ENCODE measurements around the gene RASGRP1.

The RASGRP1 gene

GRCh38 chr15:38526158-38526557, 38.5 kb downstream of the RASGRP1 start:
- Histone ChIP-seq H3K4me1 (ENCODE audit: insufficient read depth, low read length) (peaks cover 4% of the 10 kb centered on the region), H2AFZ (ENCODE audit: low read depth, low read length) (no peak overlapping the region), H3K36me3 (ENCODE audit: insufficient read depth, low read length) (no peaks in the 10 kb centered on the region), H3K27me3 (ENCODE audit: insufficient read depth, low read length) (no peaks in the 10 kb centered on the region), H3K9me3 (ENCODE audit: low read length) (no peaks in the 10 kb centered on the region), H3K4me3 (ENCODE audit: low read length) (no peak overlapping the region)

GRCh38 chr15:38525489-38525888, 39.1 kb downstream of the RASGRP1 start:
- Histone ChIP-seq H3K4me1 (ENCODE audit: insufficient read depth, low read length) (peaks cover 4% of the 10 kb centered on the region), H3K27me3 (ENCODE audit: insufficient read depth, low read length) (no peaks in the 10 kb centered on the region), H2AFZ (ENCODE audit: low read depth, low read length) (no peak overlapping the region), H3K9me3 (ENCODE audit: low read length) (no peaks in the 10 kb centered on the region), H3K4me3 (ENCODE audit: low read length) (no peak overlapping the region), H3K36me3 (ENCODE audit: insufficient read depth, low read length) (no peaks in the 10 kb centered on the region)

- Histone ChIP-seq H2AFZ (ENCODE audit: low read depth, low read length) (no peak overlapping the region), H3K9me3 (ENCODE audit: low read length) (no peaks in the 10 kb centered on the region), H3K27me3 (ENCODE audit: insufficient read depth, low read length) (no peaks in the 10 kb centered on the region), H3K36me3 (ENCODE audit: insufficient read depth, low read length) (no peaks in the 10 kb centered on the region), H3K4me3 (ENCODE audit: low read length) (no peak overlapping the region), H3K4me1 (ENCODE audit: insufficient read depth, low read length) (peaks cover 11% of the 10 kb centered on the region)
Measured at GRCh38 chr15:38524156-38524555, 40.5 kb downstream of the RASGRP1 start.

- no peaks in the 10 kb centered on the region for H3K27me3 ChIP-seq (ENCODE audit: insufficient read depth, low read length)
- H3K9me3 ChIP-seq (ENCODE audit: low read length) = no peaks in the 10 kb centered on the region
- H3K4me1 ChIP-seq (ENCODE audit: insufficient read depth, low read length) = peaks cover 11% of the 10 kb centered on the region
- no peak overlapping the region for H2AFZ ChIP-seq (ENCODE audit: low read depth, low read length)
- no peaks in the 10 kb centered on the region for H3K36me3 ChIP-seq (ENCODE audit: insufficient read depth, low read length)
- H3K4me3 ChIP-seq (ENCODE audit: low read length) = no peak overlapping the region
Measured at GRCh38 chr15:38522922-38523321, 41.7 kb downstream of the RASGRP1 start.

DNA sequence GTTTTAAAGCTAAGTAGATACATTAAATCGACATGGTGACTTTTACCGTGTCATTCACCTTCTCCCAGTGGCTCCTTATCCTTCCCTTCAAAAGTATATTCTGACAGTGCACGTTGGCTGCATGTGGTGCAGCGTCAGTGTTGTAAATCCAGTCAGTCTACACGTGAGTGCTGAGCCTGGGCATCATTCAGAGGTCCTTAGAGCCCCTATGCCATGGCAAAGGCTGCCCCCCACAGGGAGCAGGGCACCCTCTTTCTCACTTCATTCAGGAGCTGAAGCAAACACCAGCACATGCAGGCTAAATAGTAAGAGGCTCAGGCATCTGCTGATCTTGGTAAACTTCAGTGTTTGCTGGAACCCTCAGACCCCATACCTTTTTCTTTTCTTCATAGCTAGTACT, 43.3 kb downstream of the RASGRP1 start:
- H3K4me1 ChIP-seq (ENCODE audit: insufficient read depth, low read length) = peaks cover 11% of the 10 kb centered on the region
- H3K36me3 ChIP-seq (ENCODE audit: insufficient read depth, low read length) = no peaks in the 10 kb centered on the region
- no peak overlapping the region for H3K4me3 ChIP-seq (ENCODE audit: low read length)
- no peaks in the 10 kb centered on the region for H3K9me3 ChIP-seq (ENCODE audit: low read length)
- H3K27me3 ChIP-seq (ENCODE audit: insufficient read depth, low read length) = no peaks in the 10 kb centered on the region
- no peak overlapping the region for H2AFZ ChIP-seq (ENCODE audit: low read depth, low read length)

- no peaks in the 10 kb centered on the region for H3K27me3 ChIP-seq (ENCODE audit: insufficient read depth, low read length)
- H2AFZ ChIP-seq (ENCODE audit: low read depth, low read length) = no peak overlapping the region
- no peaks in the 10 kb centered on the region for H3K9me3 ChIP-seq (ENCODE audit: low read length)
- peaks cover 11% of the 10 kb centered on the region for H3K4me1 ChIP-seq (ENCODE audit: insufficient read depth, low read length)
- H3K36me3 ChIP-seq (ENCODE audit: insufficient read depth, low read length) = no peaks in the 10 kb centered on the region
- no peak overlapping the region for H3K4me3 ChIP-seq (ENCODE audit: low read length)
Measured at GRCh38 chr15:38520035-38520434, 44.6 kb downstream of the RASGRP1 start.

GRCh38 chr15:38518084-38518483, 46.5 kb downstream of the RASGRP1 start:
- no peaks in the 10 kb centered on the region for H3K9me3 ChIP-seq (ENCODE audit: low read length)
- no peaks in the 10 kb centered on the region for H3K27me3 ChIP-seq (ENCODE audit: insufficient read depth, low read length)
- H2AFZ ChIP-seq (ENCODE audit: low read depth, low read length) = no peak overlapping the region
- no peaks in the 10 kb centered on the region for H3K36me3 ChIP-seq (ENCODE audit: insufficient read depth, low read length)
- H3K4me1 ChIP-seq (ENCODE audit: insufficient read depth, low read length) = peaks cover 11% of the 10 kb centered on the region
- H3K4me3 ChIP-seq (ENCODE audit: low read length) = no peak overlapping the region

DNA sequence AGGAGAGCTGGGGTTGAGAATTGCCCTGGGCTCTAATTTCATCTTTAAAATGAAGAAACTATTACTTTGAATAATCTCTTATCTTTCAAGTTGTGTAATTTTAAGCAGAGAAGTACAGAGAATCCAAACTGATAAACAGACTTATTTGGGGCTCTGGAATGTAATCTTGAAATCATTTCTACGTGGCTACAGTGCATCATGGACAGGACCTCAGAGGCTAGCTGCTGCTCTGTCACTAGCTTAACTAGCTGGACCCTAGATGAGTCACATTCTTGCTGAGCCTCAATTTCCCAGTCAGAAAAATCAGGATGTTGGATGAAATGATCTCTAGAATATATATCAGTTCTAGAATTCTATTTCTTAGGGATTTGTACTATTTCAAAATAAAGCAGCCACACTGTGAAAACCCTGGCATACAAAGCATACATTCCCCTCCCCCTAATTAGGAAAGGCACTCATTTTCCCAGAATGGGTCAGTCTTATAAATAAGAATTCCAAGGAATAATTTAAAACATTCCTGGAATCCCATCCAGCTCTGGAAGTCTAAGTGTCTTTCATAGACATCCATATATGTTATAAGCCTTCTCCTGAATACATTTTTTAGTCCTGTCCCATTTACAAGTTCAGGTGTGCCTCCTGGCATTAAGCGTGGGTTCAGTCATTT, 47.2 kb downstream of the RASGRP1 start:
- H3K36me3 ChIP-seq (ENCODE audit: insufficient read depth, low read length) = no peaks in the 10 kb centered on the region
- H3K4me1 ChIP-seq (ENCODE audit: insufficient read depth, low read length) = peaks cover 8% of the 10 kb centered on the region
- no peak overlapping the region for H2AFZ ChIP-seq (ENCODE audit: low read depth, low read length)
- no peak overlapping the region for H3K4me3 ChIP-seq (ENCODE audit: low read length)
- H3K27me3 ChIP-seq (ENCODE audit: insufficient read depth, low read length) = no peaks in the 10 kb centered on the region
- H3K9me3 ChIP-seq (ENCODE audit: low read length) = no peaks in the 10 kb centered on the region

DNA sequence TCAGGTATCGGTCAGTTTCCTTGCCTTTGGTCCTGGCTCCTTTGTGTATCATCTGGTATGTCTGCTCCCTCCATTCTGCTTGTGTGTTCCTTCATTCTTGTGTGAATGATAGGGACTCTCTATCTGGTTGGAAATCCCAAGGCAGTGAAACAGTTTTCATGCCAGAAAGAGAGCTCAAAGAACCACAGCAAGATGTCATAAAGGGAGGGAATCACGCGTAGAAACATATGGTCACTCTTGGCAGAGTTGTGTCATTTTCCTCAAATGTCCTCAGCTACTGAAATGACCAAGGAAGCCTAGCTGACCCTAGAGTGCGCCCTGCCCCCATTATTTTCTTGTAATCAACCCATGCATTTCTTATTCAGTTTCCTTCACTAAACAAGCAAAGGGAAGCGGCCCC, 48.0 kb downstream of the RASGRP1 start:
- Histone ChIP-seq H3K4me1 (ENCODE audit: insufficient read depth, low read length) (peaks cover 7% of the 10 kb centered on the region), H3K4me3 (ENCODE audit: low read length) (no peak overlapping the region), H3K9me3 (ENCODE audit: low read length) (no peaks in the 10 kb centered on the region), H3K36me3 (ENCODE audit: insufficient read depth, low read length) (no peaks in the 10 kb centered on the region), H2AFZ (ENCODE audit: low read depth, low read length) (no peak overlapping the region), H3K27me3 (ENCODE audit: insufficient read depth, low read length) (no peaks in the 10 kb centered on the region)

DNA sequence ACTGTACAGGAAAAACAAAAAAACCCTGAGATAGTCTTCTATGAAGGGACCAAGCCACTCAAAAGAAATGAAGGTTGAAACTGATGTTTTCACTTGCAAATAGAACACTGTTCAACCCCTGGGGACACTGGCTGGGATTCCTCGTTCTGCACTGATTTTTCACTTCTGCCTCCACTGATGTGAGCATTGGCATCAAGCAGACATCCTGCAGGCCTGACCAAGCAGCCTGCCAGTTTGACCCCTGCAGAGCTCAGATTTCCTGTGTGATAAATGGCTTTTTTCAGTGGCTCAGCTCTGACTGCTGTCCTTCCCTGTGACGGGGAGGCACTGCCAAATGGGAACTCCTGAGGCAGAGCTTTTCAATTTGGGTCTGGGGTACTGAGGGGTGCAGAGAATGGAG, 50.0 kb downstream of the RASGRP1 start:
- no peak overlapping the region for H3K4me3 ChIP-seq (ENCODE audit: low read length)
- no peaks in the 10 kb centered on the region for H3K36me3 ChIP-seq (ENCODE audit: insufficient read depth, low read length)
- H3K27me3 ChIP-seq (ENCODE audit: insufficient read depth, low read length) = no peaks in the 10 kb centered on the region
- H2AFZ ChIP-seq (ENCODE audit: low read depth, low read length) = no peak overlapping the region
- no peaks in the 10 kb centered on the region for H3K9me3 ChIP-seq (ENCODE audit: low read length)
- peaks cover 2% of the 10 kb centered on the region for H3K4me1 ChIP-seq (ENCODE audit: insufficient read depth, low read length)

- no peaks in the 10 kb centered on the region for H3K36me3 ChIP-seq (ENCODE audit: insufficient read depth, low read length)
- H3K9me3 ChIP-seq (ENCODE audit: low read length) = no peaks in the 10 kb centered on the region
- H3K27me3 ChIP-seq (ENCODE audit: insufficient read depth, low read length) = no peaks in the 10 kb centered on the region
- H2AFZ ChIP-seq (ENCODE audit: low read depth, low read length) = no peak overlapping the region
- H3K4me3 ChIP-seq (ENCODE audit: low read length) = no peak overlapping the region
- H3K4me1 ChIP-seq (ENCODE audit: insufficient read depth, low read length) = peaks cover 11% of the 10 kb centered on the region
Measured at GRCh38 chr15:38512901-38513300, 51.7 kb downstream of the RASGRP1 start.

GRCh38 chr15:38509152-38509551, 55.5 kb downstream of the RASGRP1 start:
- no peaks in the 10 kb centered on the region for H3K27me3 ChIP-seq (ENCODE audit: insufficient read depth, low read length)
- no peak overlapping the region for H3K4me3 ChIP-seq (ENCODE audit: low read length)
- H3K36me3 ChIP-seq (ENCODE audit: insufficient read depth, low read length) = no peaks in the 10 kb centered on the region
- H3K9me3 ChIP-seq (ENCODE audit: low read length) = no peaks in the 10 kb centered on the region
- no peak overlapping the region for H2AFZ ChIP-seq (ENCODE audit: low read depth, low read length)
- peaks cover 11% of the 10 kb centered on the region for H3K4me1 ChIP-seq (ENCODE audit: insufficient read depth, low read length)

- H3K27me3 ChIP-seq (ENCODE audit: insufficient read depth, low read length) = no peaks in the 10 kb centered on the region
- no peak overlapping the region for H2AFZ ChIP-seq (ENCODE audit: low read depth, low read length)
- no peaks in the 10 kb centered on the region for H3K36me3 ChIP-seq (ENCODE audit: insufficient read depth, low read length)
- no peaks in the 10 kb centered on the region for H3K9me3 ChIP-seq (ENCODE audit: low read length)
- peaks cover 11% of the 10 kb centered on the region for H3K4me1 ChIP-seq (ENCODE audit: insufficient read depth, low read length)
- H3K4me3 ChIP-seq (ENCODE audit: low read length) = no peak overlapping the region
Measured at GRCh38 chr15:38508647-38509046, 56.0 kb downstream of the RASGRP1 start.

- Histone ChIP-seq H3K4me1 (ENCODE audit: insufficient read depth, low read length) (peaks cover 11% of the 10 kb centered on the region), H3K36me3 (ENCODE audit: insufficient read depth, low read length) (no peaks in the 10 kb centered on the region), H3K27me3 (ENCODE audit: insufficient read depth, low read length) (no peaks in the 10 kb centered on the region), H3K9me3 (ENCODE audit: low read length) (no peaks in the 10 kb centered on the region), H3K4me3 (ENCODE audit: low read length) (no peak overlapping the region), H2AFZ (ENCODE audit: low read depth, low read length) (no peak overlapping the region)
Measured at GRCh38 chr15:38507570-38507969, 57.0 kb downstream of the RASGRP1 start.

All from neuron (in vitro differentiated cells).